ENCODE measurements around the gene ERGIC2. TPM values are rescaled to one million over a fixed set of nuclear protein-coding genes. Genes with fewer than 3 reads are reported as not detected.

Gene ERGIC2
- total RNA-seq, 6 experiments from 2014 or later: 131 to 161 (median 152) TPM

DNA sequence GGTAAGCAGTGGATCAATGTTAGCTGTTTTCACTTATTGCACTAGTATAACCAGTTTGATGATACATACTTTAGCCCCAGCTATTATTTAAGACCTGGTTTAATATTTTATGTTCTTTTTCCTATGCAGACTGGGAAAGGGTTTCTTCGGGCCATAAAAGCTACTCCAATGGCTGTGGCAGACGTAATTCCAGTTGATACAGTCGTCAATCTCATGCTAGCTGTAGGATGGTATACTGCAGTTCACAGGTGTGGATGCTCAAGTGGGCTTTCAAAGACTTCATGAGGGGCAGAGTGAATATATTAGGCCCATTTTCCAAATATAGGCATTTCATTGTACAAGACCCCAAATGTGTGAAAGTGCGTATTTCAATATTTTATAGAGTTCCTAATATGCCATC lies 70.1 kb downstream of the ERGIC2 start:
- Mint-ChIP-seq H3K36me3 (ENCODE audit: low read depth) (no peaks in the 10 kb centered on the region), H3K27ac (no peak overlapping the region), H3K4me1 (ENCODE audit: low read depth) (peaks cover 5% of the 10 kb centered on the region; the same call in 1 of the 2 replicates), H3K9me3 (no peaks in the 10 kb centered on the region), H3K4me3 (no peak overlapping the region), H3K27me3 (ENCODE audit: insufficient read depth) (peaks cover 4% of the 10 kb centered on the region)
- no peak for DNase-seq
- TF ChIP-seq, protein P1, sequence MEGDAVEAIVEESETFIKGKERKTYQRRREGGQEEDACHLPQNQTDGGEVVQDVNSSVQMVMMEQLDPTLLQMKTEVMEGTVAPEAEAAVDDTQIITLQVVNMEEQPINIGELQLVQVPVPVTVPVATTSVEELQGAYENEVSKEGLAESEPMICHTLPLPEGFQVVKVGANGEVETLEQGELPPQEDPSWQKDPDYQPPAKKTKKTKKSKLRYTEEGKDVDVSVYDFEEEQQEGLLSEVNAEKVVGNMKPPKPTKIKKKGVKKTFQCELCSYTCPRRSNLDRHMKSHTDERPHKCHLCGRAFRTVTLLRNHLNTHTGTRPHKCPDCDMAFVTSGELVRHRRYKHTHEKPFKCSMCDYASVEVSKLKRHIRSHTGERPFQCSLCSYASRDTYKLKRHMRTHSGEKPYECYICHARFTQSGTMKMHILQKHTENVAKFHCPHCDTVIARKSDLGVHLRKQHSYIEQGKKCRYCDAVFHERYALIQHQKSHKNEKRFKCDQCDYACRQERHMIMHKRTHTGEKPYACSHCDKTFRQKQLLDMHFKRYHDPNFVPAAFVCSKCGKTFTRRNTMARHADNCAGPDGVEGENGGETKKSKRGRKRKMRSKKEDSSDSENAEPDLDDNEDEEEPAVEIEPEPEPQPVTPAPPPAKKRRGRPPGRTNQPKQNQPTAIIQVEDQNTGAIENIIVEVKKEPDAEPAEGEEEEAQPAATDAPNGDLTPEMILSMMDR (IDR thresholded peaks at IDR 0.05): no peak

DNA sequence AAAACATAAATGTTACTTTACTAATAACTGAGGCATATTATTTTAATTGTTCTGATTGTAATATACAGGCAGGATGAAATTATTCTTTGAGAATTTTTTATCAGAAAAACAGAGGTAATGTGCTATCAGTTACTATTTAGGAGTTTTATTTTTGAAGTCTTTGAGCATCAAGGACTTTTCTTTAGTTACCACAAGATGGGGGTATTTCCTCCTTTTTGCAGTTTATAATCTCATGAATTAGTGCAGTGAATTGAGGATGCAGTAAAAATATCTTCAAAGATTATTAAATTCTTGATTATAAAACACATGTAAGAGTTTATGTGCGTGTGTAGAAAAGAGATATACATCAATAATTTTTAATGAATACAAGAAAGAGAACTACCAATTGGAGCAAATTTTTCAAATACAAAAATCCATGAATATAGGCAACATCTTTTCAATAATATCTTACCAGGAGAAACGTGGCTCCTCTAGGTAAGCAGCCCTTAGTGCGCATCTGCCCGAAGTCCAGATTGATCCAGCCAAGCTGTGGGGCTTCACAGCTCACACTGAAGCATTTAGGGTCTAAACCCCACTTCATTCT lies 71.6 kb downstream of the ERGIC2 start:
- TF ChIP-seq, protein P1 (IDR thresholded peaks at IDR 0.05): peak; percentile 83
- H3K27ac Mint-ChIP-seq: no peak overlapping the region
- H3K4me1 Mint-ChIP-seq (ENCODE audit: low read depth): no peaks in the 10 kb centered on the region
- no peak overlapping the region for H3K4me3 Mint-ChIP-seq
- peak; percentile 17 for DNase-seq
- H3K9me3 Mint-ChIP-seq: no peaks in the 10 kb centered on the region
- H3K36me3 Mint-ChIP-seq (ENCODE audit: low read depth): no peaks in the 10 kb centered on the region
- no peaks in the 10 kb centered on the region for H3K27me3 Mint-ChIP-seq (ENCODE audit: insufficient read depth)

- TF ChIP-seq, protein P1 (IDR thresholded peaks at IDR 0.05): no peak
- Mint-ChIP-seq H3K4me3 (no peak overlapping the region), H3K36me3 (ENCODE audit: low read depth) (no peaks in the 10 kb centered on the region), H3K27me3 (ENCODE audit: insufficient read depth) (peaks cover 4% of the 10 kb centered on the region; the same call in 1 of the 2 replicates), H3K9me3 (no peaks in the 10 kb centered on the region), H3K4me1 (ENCODE audit: low read depth) (no peaks in the 10 kb centered on the region), H3K27ac (no peak overlapping the region)
- no peak for DNase-seq
Observed at GRCh38 chr12:29306682-29307081, 74.3 kb downstream of the ERGIC2 start.

- H3K36me3 Mint-ChIP-seq (ENCODE audit: low read depth): no peaks in the 10 kb centered on the region
- DNase-seq: no peak
- no peaks in the 10 kb centered on the region for H3K4me1 Mint-ChIP-seq (ENCODE audit: low read depth)
- no peak overlapping the region for H3K4me3 Mint-ChIP-seq
- H3K27ac Mint-ChIP-seq: no peak overlapping the region
- peaks cover 4% of the 10 kb centered on the region; the same call in 1 of the 2 replicates for H3K27me3 Mint-ChIP-seq (ENCODE audit: insufficient read depth)
- TF ChIP-seq, protein P1 (IDR thresholded peaks at IDR 0.05): no peak
- no peaks in the 10 kb centered on the region for H3K9me3 Mint-ChIP-seq
Observed at GRCh38 chr12:29306266-29306665, 74.7 kb downstream of the ERGIC2 start.

GRCh38 chr12:29304388-29304787 lies 76.6 kb downstream of the ERGIC2 start:
- Mint-ChIP-seq H3K27ac (no peak overlapping the region), H3K27me3 (ENCODE audit: insufficient read depth) (peaks cover 4% of the 10 kb centered on the region; the same call in 1 of the 2 replicates), H3K4me1 (ENCODE audit: low read depth) (no peaks in the 10 kb centered on the region), H3K36me3 (ENCODE audit: low read depth) (no peaks in the 10 kb centered on the region), H3K9me3 (no peaks in the 10 kb centered on the region), H3K4me3 (no peak overlapping the region)
- DNase-seq: no peak
- TF ChIP-seq, protein P1 (IDR thresholded peaks at IDR 0.05): no peak

Data from HFFc6 (cell line).